NCI-H187 (cell line): Measurements from ENCODE around the gene FAM20B.
"Not testable (repeated sequence)": the region's sequence is repeated elsewhere in the genome, so short reads cannot be mapped to it uniquely, and the experiment has no call there.

ENCODE experiments used
- DNase-seq, 2 experiments: peaks; one replicate each; lab custom pipeline; 2025; lab: John Stamatoyannopoulos, UW

FAM20B gene

DNA sequence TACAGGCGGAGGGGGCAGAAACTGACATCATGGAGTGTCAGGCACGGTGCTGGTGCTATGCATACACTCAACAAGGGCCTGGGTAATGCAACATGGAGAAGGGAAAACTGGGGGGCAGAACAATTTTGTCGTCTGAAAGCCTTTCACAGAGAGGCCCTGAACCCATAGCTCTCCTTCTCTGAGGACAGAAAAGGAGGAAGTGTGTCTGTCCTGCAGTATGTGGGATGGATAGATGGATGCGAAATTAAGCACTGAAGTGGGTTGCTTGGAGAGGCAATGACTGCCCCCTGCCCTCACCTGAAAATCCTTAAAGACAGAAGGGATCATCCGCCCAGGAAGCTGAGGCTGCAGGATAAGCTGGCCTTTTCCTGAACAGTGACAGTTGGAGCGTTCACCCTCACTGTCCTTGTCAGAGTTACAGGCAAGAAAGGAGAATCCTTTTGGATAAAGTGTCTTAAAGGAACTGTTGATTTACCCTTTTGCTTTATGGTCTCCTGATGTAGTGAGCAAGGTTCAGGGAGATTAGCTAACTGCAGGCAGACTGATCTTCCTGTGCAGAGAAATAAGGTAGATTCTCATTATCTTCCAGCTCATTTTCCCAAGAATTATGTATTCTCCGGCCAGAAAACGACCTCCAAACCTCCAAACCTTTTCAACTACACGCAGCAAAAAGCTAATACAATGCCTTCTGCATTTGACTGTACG is 1.6 kb upstream of the FAM20B start:
- no peak for DNase-seq

DNA sequence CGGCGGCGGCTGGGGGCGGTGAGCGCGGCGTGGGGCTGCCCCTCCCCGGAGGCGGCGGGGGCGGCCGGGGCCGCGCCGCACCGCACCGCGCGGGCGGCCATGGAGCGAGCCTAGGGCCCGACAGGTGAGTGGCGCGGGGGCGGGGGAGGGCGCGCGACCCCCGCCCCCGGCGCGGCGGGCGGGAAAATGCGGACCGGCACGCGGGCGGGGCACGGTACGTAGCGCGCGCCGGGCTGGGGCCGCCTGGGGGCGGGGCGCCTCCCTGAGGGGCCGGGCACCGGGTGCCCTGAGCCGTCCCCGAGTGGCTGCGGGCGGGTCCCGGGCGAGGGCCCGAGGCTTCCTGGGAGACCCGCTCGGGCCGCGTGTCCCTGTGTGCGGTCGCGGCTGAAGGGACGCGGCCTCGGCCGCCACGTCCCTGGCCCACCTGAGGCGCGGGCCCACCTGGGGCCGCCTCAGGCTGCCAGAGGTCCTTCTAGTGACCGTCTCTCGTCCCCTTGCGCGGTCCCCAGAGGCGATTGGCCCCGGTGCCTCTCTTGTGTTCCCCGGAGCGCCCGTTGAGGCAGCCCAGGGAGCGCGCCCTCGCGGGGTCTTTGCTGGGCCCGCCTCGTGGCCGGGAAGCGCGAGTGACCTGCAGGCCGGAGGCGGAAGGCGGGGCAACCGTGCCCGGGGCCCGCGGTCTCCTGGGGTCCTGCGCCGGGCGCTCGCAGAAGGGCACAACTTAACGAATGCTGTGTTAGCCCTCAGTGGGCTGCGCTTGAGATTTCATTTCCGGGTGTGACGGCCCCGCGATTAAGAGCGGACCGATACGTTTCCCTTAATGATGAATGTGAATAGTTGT is 500 bp downstream of the FAM20B start:
- DNase-seq, result peak; percentile 81 to 94

DNA sequence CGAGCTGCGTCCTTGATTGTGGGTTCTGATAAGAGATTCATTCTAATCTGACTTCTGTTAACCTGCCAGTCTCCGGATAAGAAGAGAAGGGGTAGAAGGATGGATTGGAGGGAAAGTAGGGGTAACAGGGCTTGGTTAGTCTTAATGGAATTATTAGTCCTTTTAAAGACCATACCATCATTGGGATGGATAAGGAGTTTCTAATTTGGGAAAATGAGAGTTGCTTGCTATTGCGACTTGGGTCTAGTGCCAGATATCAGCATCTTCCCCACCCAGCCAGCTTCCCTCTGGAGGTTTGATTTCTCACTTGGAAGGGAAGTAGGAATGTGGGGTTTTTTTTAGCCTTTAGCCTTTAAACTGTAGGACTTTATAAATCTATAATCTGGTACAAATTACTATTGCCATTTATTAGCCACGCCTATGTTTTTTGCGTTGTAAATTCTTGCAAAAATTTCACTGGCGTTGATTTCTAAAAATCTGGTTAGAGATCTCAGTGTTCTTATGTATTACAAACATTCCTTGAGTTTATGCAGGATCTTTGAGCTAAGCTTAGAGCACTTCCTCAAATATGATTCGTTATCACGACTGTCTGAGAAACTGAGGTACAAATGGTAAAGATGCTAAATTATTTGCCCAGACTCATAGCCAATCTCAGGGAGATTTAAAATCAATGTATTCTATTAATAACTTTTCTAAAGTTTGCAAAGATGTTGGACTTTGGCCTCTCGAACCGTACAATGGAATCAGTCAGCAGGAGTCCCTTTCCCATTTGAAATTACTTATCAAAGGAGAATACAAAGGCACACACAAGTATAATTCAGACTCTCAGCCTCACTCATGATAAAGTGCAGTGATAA is 1.3 kb downstream of the FAM20B start:
- no peak for DNase-seq

DNA sequence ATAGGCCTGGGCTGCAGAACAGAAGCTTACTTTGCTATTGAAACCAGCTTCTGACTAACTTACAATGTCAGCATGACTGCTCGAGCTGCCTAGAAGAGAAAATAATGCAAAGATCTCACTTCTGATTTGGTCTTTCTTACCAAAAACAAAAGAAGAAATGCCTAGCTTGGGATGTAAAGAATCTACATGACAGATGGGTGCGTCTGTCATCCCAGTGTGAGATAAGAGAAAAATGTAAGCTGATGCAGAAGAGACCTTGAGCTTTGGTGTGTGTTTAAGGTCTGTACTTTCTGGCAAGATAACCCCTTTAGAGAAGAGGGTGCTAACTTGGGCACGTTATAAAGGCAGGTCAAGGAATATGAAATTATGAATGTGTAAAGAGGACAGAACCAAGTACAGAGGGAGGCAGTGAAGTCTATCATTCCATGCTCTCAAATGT is 3.6 kb downstream of the FAM20B start:
- no peak for DNase-seq

DNA sequence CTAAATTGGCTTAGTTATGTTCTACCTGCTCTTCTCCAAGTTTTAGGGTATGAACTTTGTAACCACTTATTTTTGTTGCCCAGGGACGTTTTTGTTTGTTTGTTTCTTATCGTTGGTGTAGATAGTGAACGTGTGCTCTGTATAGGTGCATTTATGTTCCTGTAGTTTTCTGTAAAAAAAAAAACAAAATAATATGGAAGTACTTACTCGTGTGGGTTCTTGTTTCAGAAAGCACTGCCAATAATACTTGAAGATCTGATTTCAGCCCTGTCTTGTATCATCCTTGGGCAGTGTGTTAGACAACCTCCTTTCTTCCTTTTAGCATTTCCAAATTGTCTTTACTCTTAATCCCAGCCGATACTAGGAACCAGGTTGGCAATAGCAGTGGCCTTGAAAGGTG is 4.4 kb downstream of the FAM20B start:
- DNase-seq, result no peak

DNA sequence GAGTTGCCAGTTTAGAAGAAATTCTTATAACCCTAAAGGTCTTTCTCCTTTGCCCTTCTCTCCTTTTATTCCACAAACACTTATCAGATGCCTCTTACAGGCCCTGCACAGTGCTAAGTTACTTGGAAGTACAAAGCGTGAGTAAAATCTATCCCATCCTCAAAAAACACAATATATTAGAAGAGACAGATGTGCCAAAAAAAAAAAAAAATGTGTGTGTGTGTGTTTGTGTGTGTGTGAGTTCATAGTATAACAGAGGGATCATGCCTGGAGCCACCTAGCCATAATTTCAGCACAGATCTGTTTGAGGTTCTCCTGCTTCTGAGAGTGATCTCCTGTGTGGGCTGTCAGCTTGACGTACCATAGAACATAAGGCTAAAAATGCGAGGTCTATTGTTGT is 5.0 kb downstream of the FAM20B start:
- DNase-seq, result no peak

DNA sequence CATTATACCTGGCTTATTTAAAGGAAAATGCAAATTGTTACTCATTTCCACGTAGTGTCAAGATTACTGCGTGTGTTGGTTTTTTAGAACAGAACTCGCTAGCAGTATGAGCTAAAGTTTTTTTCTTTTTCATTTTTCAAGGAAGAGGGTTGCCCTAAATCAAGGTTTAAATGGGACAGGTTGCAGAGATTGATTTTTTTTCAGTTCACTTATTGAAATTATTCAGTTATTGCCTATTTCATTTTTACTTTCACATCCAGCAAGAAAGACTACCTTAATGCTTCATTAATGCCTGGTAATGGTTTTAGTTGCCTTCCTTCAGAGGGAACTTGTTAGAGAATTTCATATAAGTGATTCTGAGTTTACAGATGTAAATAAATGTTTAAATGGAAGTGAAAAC is 5.6 kb downstream of the FAM20B start:
- no peak for DNase-seq

DNA sequence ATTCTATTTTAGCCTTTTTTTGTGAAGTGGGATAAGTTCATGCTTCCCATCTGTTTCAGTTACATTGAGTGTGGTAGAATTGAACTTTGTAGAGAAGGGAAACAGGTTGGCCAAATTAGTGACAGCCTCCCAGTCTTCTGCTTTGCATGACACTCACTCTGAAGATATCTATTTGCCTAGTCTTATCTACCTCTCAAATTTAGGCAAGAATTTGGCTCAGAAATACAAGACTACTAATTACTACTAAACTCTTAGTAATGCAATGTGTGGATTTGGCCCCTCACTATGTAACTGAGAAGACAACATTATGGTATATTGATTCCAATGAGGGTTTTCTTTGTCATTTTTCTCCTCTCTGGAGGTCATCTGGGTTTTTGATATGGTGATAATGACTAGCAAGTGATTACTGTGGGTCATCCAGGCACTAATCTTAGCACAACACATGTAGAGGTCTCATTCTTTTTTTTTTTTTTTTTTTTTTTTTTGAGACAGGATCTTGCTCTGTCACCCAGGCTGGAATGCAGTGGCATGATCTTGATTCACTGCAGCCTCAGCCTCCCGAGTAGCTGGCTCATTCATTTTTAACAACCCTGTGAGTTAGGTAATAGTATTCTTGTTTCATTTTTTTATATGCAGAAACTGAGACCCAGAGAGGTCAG is 6.3 kb downstream of the FAM20B start:
- DNase-seq, result no peak

DNA sequence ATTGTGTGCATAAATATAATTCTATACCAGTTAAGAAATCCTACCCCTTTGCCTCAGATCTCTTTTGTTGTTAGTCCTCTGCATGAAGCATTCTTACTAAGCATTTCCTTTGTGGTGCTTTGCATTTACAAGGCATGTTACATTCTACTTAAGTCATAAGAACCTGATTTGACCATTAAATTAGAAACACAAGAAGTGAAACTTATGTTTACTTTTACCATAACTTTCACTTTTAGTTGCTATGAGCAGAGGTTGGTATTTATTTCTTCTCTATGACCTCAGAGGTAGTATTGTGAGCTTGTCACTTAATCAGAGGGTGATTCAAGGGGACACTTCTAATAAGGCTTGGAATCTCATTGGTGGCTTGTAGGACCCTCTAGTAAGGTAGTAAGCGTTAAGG is 9.0 kb downstream of the FAM20B start:
- DNase-seq, result no peak

DNA sequence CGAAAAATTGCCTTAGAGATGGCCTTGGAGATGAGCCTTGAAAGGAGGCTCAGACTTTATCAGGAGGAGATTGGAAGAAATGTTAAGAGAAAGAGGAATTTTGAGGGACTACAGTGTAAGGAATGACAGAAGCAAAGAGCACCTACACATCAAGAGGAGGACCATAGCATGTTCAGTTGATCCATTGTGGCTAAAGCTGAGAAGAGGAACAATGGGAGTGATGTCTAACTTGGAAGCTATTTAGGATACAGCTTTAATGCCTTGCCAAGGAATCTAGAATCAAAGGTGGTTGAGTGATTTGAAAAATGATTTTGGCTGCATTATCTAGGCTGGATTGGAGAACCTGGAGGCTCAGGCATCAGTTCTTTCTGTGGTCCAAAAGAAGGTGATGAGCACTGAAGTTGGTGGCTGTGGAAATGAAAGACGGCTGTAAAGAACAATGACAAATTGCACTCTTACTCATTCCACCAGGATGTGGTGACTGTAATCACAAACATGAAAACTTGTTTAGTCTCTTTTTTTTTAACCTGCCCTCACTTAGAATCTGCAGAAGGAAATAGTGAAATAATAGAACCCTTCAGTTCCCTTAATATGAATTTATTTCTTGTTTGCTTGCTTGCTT is 11.3 kb downstream of the FAM20B start:
- no peak for DNase-seq

DNA sequence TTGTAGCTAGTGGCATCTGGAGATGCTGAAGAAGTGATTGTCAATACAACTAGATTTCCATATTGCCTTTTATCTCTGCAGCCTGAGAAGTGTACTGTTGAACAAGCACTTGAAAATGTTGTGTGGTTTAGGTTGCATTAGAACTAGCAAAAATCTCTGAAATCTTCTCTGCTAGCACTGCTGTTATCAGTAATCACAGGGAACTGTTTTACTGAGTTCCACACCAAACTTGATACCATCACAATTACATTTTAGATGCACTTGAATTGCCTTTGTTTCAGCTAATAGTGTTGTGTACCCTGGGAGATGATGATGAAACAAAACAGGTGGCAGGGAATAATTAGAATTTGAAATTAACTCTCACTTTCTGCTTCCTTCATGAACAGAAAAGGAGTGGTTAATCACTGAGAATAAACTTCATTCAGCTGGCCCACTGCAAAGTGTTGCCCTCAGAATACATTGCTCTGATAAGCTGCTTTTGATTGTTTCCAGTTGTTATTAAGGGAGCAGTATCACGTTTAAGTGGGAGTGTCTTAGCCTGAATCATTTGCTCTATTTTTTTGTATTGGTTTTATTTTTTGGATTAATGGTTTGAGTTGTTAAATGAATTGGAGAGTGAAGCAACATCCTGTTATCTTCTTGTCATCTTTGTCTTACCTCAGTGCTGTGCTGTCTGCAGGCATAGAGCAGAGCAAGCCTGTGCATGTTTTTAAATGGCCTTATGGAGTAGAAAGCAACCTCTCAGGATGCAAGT is 13.0 kb downstream of the FAM20B start:
- no peak for DNase-seq

DNA sequence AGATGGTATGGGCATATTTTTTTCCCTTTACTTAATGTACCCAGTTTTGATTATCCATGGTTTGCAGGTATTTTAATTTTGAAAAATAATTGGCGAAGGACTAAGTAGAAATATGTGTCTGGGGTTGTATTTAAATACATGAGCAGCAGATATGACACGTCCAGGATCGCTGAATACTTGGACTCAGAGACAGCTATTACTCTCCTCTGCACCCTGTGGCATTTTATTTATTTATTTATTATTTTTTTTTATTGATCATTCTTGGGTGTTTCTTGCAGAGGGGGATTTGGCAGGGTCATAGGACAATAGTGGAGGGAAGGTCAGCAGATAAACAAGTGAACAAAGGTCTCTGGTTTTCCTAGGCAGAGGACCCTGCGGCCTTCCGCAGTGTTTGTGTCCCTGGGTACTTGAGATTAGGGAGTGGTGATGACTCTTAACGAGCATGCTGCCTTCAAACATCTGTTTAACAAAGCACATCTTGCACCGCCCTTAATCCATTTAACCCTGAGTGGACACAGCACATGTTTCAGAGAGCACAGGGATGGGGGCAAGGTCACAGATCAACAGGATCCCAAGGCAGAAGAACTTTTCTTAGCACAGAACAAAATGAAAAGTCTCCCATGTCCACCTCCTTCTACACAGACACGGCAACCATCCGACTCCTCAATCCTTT is 13.9 kb downstream of the FAM20B start:
- DNase-seq, result not testable (repeated sequence)

DNA sequence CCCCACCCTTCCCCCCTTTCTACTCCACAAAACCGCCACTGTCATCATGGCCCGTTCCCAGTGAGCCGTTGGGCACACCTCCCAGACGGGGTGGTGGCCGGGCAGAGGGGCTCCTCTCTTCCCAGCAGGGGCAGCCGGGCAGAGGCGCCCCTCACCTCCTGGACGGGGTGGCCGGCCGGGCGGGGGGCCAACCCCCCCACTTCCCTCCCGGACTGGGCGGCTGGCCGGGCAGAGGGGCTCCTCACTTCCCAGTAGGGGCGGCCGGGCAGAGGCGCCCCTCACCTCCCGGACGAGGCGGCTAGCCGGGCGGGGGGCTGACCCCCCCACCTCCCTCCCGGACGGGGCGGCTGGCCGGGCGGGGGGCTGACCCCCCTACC is 14.5 kb downstream of the FAM20B start:
- not testable (repeated sequence) for DNase-seq

DNA sequence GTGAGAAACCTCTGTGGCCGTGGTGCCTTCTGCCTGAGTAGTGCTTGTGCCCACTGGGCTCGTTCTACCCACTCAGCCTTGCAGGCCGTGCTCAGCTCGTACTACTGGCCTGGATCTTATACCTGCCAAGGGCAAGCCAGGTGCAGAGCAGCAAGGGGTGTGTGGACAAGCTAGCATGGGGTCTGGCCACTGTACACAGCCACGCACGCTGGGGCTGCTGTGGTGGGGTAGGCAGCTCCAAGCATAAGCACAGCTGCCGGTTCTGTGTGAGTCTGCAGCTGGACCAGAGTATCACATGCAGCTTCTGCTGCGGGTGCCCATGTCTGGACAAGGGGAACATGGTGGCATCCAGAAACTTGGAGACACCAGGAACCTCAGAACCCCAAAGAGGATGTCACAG is 16.4 kb downstream of the FAM20B start:
- no peak for DNase-seq

DNA sequence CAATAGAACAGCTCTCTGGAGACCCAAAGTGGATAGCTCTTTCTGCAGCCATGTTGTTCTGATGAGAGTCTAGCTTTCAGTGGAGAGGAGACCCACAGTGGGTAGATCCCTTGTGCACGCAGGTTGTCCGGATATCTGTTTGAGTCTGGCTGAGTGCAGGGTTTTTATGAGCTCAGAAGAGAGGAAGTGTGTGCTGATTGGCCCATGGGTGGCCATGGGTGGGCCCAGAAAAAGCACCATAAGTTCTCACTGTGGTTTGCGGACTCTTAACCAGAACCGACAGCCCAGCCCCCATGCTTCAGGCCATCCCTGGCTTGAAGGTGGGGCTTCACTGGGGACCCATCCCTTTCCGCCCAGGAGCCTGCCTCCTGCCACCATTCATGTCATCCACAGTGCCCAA is 17.0 kb downstream of the FAM20B start:
- no peak for DNase-seq

DNA sequence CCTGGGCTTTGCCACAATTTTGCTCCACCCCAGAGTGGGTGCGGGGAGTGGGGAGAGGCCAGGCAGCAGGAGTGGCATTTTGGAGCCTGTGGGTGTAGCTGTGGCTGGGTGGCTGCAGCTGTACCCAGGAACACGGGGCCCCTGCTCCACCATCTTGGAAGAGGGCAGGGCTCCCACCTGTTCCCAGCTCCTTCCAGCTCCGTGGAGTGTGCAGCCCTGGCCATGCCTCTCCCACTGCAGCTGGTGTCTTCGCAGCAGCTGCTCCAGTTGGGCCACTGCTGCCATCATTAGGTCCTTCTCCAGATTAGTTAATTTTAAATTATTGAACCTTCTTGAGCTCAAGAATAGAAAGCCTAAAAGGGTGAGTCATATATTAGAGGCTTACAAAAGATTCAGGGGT is 17.6 kb downstream of the FAM20B start:
- no peak for DNase-seq

DNA sequence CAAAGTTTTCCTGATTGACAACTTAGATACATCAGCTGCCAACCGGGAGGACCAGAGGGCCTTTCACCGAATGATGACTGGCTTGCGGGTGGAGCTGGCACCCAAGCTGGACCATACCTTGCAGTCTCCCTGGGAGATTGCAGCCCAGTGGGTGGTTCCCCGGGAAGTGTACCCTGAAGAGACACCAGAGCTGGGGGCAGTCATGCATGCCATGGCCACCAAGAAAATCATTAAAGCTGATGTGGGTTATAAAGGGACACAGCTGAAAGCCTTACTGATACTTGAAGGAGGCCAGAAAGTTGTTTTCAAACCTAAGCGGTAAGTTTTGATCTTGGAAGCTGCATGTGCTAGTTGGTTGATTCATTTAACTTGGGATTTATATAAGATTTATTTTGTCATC is 18.2 kb downstream of the FAM20B start:
- DNase-seq, result no peak

DNA sequence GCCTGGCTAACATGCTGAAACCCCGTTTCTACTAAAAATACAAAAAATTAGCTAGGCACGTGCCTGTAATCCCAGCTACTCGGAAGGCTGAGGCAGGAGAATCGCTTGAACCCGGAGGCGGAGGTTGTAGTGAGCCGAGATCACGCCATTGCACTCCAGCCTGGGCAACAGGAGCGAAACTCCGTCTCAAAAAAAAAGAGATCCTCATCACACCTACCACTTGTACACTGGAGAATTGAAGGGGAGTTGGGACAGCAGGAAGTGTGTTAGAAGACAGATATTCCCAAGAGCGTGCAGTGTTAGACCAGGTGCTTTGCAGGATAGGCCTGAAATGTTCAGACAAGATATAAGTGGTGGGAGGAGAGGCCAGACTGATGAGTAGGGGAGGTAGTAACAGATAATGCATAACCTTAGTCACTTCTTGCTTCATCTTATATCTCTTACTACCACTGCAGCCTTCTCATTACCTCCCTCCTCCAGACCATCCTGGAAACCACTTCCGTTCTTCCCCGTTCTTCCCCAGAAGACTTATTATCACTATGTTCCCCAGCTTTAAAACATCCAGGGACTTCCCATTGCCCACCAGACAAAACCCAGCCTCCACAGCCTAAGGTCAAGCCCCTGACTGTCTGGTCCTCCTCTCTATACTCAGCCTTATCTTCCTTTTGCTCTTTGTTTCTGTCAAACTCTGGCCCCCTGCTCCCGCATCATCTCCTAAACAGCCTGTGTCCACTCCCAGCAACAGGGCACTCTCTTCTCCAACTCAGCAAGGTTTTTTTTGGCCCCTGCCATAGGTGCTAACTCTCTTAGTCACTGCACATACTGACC is 21.3 kb downstream of the FAM20B start:
- no peak for DNase-seq

DNA sequence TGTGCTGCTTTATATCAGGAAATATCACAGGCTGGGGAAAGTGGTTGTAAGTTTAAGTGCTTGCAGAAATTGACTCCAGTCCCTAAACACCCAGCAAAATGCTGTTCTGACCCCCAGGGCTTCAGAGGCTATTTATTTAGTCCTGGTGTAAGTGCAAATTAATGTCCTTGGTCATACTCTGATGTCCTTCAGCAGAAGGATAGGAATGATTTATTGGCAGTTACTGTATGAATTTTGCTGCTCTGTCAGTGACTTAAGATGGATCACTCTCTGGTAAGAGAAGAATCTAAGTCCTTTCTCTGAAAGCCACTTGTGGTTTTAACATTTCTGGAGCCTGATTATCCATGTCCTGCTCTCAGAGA is 21.9 kb downstream of the FAM20B start:
- peak; percentile 79 to 91 for DNase-seq
